Fibroblast of the aortic adventitia (primary cell): Measurements from ENCODE around the gene MALAT1. TPM values are rescaled to one million over a fixed set of nuclear protein-coding genes. Genes with fewer than 3 reads are reported as not detected.
A peak's percentile ranks its signal among the peaks of the same experiment; 100 is the strongest.

Experiments
- DNase-seq: peaks from one replicate; pipeline ENCODE4 v3.0.0-alpha.2; 2010; ENCODE audit warnings: low read depth
- H3K4me3 ChIP-seq: 2 replicates; pipeline ENCODE4 v1.5.1; 2011; ENCODE audit warnings: low read depth, mild to moderate bottlenecking, control low read depth, low read length, moderate library complexity
- total RNA-seq: library from RNA; depleted of rRNA; stranded (reverse); fragments of >200 nt; gene quantifications from 2 replicates; pipeline ENCODE4 v1.2.3, GENCODE V29; 2012; ENCODE audit warnings: low replicate concordance
- TF ChIP-seq, protein P1 (sequence below): IDR thresholded peaks from 2 replicates; pipeline ENCODE4 v1.5.1; 2011; ENCODE audit warnings: mild to moderate bottlenecking, low read length, control low read depth, inconsistent platforms; ENCODE audit not compliant: insufficient read depth

Gene MALAT1
- total RNA-seq, 1 donor = 10,787 TPM

- no peak for DNase-seq
- H3K4me3 ChIP-seq = no peak overlapping the region
- TF ChIP-seq, protein P1, sequence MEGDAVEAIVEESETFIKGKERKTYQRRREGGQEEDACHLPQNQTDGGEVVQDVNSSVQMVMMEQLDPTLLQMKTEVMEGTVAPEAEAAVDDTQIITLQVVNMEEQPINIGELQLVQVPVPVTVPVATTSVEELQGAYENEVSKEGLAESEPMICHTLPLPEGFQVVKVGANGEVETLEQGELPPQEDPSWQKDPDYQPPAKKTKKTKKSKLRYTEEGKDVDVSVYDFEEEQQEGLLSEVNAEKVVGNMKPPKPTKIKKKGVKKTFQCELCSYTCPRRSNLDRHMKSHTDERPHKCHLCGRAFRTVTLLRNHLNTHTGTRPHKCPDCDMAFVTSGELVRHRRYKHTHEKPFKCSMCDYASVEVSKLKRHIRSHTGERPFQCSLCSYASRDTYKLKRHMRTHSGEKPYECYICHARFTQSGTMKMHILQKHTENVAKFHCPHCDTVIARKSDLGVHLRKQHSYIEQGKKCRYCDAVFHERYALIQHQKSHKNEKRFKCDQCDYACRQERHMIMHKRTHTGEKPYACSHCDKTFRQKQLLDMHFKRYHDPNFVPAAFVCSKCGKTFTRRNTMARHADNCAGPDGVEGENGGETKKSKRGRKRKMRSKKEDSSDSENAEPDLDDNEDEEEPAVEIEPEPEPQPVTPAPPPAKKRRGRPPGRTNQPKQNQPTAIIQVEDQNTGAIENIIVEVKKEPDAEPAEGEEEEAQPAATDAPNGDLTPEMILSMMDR = no peak
Measured at GRCh38 chr11:65482306-65482850, 16.5 kb upstream of the MALAT1 start.

GRCh38 chr11:65485920-65486219 is 13.0 kb upstream of the MALAT1 start:
- TF ChIP-seq, protein P1 = no peak
- no peak overlapping the region for H3K4me3 ChIP-seq
- DNase-seq = no peak

- DNase-seq = no peak
- H3K4me3 ChIP-seq = no peak overlapping the region
- TF ChIP-seq, protein P1 = no peak
Measured at GRCh38 chr11:65486570-65487466, 12.0 kb upstream of the MALAT1 start.

- peak overlapping the region; percentile 32 for H3K4me3 ChIP-seq
- TF ChIP-seq, protein P1 = no peak
- DNase-seq = peak; percentile 100
Measured at GRCh38 chr11:65487467-65488272, 11.2 kb upstream of the MALAT1 start.

GRCh38 chr11:65488273-65489034 is 10.4 kb upstream of the MALAT1 start:
- TF ChIP-seq, protein P1 = no peak

GRCh38 chr11:65489035-65489705 is 9.7 kb upstream of the MALAT1 start:
- no peak overlapping the region for H3K4me3 ChIP-seq
- TF ChIP-seq, protein P1 = no peak
- DNase-seq = peak; percentile 82

More at GRCh38 chr11:65488273-65489034, 10.4 kb upstream of the MALAT1 start:
- peak; percentile 76 for DNase-seq
- peak overlapping the region; percentile 32 for H3K4me3 ChIP-seq
